A549 (cell line): Measurements from ENCODE around the gene DNHD1. TPM values are rescaled to one million over a fixed set of nuclear protein-coding genes. Genes with fewer than 3 reads are reported as not detected.
A peak's percentile ranks its signal among the peaks of the same experiment; 100 is the strongest.

ENCODE experiments used
- ATAC-seq, 2 experiments: fragments of 200-7000 bp in 1 of 2; fragments of >200 bp in 1 of 2; cut with Nextera tagmentation in 1 of 2; cut with Tn5 transposase in 1 of 2; 3 replicates each; pipeline versions ENCODE4 v1.8.0 to v1.9.1; 2018 to 2020; ENCODE audit warnings: mild to moderate bottlenecking in 1 of 2, moderate library complexity in 1 of 2
- CTCF ChIA-PET: fragments of 300-600 bp; sonication (Branson Sonifier 250); formaldehyde crosslinking; extraction: SDS; loops from one replicate; lab custom pipeline; 2021; ENCODE audit warnings: antibody characterized with exemption, inconsistent platforms; lab: Yijun Ruan, JAX
- POLR2A ChIA-PET: fragments of 350-600 bp; formaldehyde crosslinking; extraction: SDS; loops from one replicate; lab custom pipeline; 2021; ENCODE audit warnings: antibody characterized with exemption, inconsistent platforms; lab: Yijun Ruan, JAX
- DNase-seq, 2 experiments: peaks; one replicate each; pipeline versions ENCODE4 v3.0.0 to v3.0.0-alpha.2; 2011 to 2016; ENCODE audit warnings: low read depth in 1 of 2, low spot score in 1 of 2
- FAIRE-seq: peaks from 2 replicates; lab custom pipeline; 2011; peaks lifted over from hg19 to GRCh38; lab: Jason Lieb, UNC
- H3K27ac ChIP-seq, 2 experiments: fragments of >200 bp; sonication (Bioruptor Twin); formaldehyde crosslinking; 3 replicates each; pipeline ENCODE4 v1.5.1; 2016 to 2017
- H3K4me1 ChIP-seq: fragments of >200 bp; sonication (Bioruptor Twin); formaldehyde crosslinking; 3 replicates; pipeline ENCODE4 v1.6.1; 2016
- H3K4me2 ChIP-seq: fragments of >200 bp; sonication (Bioruptor Twin); formaldehyde crosslinking; 3 replicates; pipeline ENCODE4 v1.6.1; 2016
- H3K4me3 ChIP-seq: fragments of >200 bp; sonication (Bioruptor Twin); formaldehyde crosslinking; 3 replicates; pipeline ENCODE4 v1.5.1; 2016
- H3K9me3 ChIP-seq: fragments of >200 bp; sonication (Bioruptor Twin); formaldehyde crosslinking; 3 replicates; pipeline ENCODE4 v1.6.1; 2016
- EP300 ChIP-seq, 2 experiments: fragments of >200 bp; sonication (Bioruptor Twin); formaldehyde crosslinking; IDR thresholded peaks; 2 replicates in 1 of 2; 3 replicates in 1 of 2; pipeline ENCODE4 v1.6.1; 2016 to 2017
- FOSL2 ChIP-seq, 2 experiments: fragments of 450-650 bp in 1 of 2; fragments of >200 bp in 1 of 2; sonication (Bioruptor Twin) in 1 of 2; formaldehyde crosslinking; IDR thresholded peaks; 2 replicates each; pipeline versions ENCODE4 v1.5.0 to v1.6.1; 2016 to 2020; ENCODE audit warnings: mild to moderate bottlenecking in 1 of 2, moderate library complexity in 1 of 2
- HOXB5 ChIP-seq: fragments of 250-450 bp; sonication (Bioruptor Pico); IDR thresholded peaks from 2 replicates; pipeline ENCODE4 v1.5.0; 2020; ENCODE audit warnings: mild to moderate bottlenecking, moderate library complexity
- JUN ChIP-seq, 2 experiments: fragments of >200 bp; sonication (Bioruptor Twin); formaldehyde crosslinking; IDR thresholded peaks; 2 replicates in 1 of 2; 3 replicates in 1 of 2; pipeline ENCODE4 v1.6.1; 2016 to 2017
- MYC ChIP-seq: IDR thresholded peaks from 2 replicates; pipeline ENCODE4 v1.6.1; 2012; ENCODE audit warnings: mild to moderate bottlenecking, inconsistent platforms, low read length, improper control_type of control experiment, borderline replicate concordance
- POLR2A ChIP-seq: IDR thresholded peaks from 2 replicates; pipeline ENCODE4 v1.6.1; 2012; ENCODE audit warnings: mild to moderate bottlenecking, low read length
- RCOR1 ChIP-seq: fragments of 150-350 bp; IDR thresholded peaks from 2 replicates; pipeline ENCODE4 v1.6.1; 2014; ENCODE audit warnings: antibody characterized with exemption, low read length, low read depth
- RFX5 ChIP-seq: fragments of 450-650 bp; IDR thresholded peaks from 2 replicates; pipeline ENCODE4 v1.7.1; 2014; ENCODE audit warnings: antibody characterized with exemption, mild to moderate bottlenecking, moderate library complexity
- SMC3 ChIP-seq: fragments of >200 bp; sonication (Bioruptor Twin); formaldehyde crosslinking; IDR thresholded peaks from 3 replicates; pipeline ENCODE4 v1.6.1; 2018; ENCODE audit warnings: inconsistent platforms
- ZC3H11A ChIP-seq: fragments of 450-650 bp; IDR thresholded peaks from 2 replicates; pipeline ENCODE4 v1.6.1; 2014; ENCODE audit warnings: antibody characterized with exemption, mild to moderate bottlenecking
- WGBS: methylation state at CpG from one replicate; pipeline ENCODE4 v1.1.6; 2017; ENCODE audit errors: missing lambda C conversion rate; 5-methylcytosine and 5-hydroxymethylcytosine counted together
- polyA plus RNA-seq, 4 experiments: library from polyadenylated mRNA; depleted of rRNA in 3 of 4; stranded (reverse); fragments of >200 nt; fragmentation: RNase III in 1 of 4; extraction: RNeasy Plus Mini Kit Qiagen cat#74134 plus additional on column Dnase treatment in 1 of 4; gene quantifications; 2 replicates in 3 of 4; 3 replicates in 1 of 4; pipeline ENCODE4 v1.2.3, GENCODE V29; 2011 to 2017
- TF ChIP-seq, protein P1 (sequence below): IDR thresholded peaks from 2 replicates; pipeline ENCODE4 v1.6.1; 2012
- TF ChIP-seq, protein P2 (sequence below): fragments of 250-450 bp; sonication (Bioruptor Pico); IDR thresholded peaks from 2 replicates; pipeline ENCODE4 v1.5.0; 2021; ENCODE audit warnings: mild to moderate bottlenecking, moderate library complexity, borderline replicate concordance
- TF ChIP-seq, protein P3 (sequence below): IDR thresholded peaks from 2 replicates; pipeline ENCODE4 v1.6.1; 2012; ENCODE audit warnings: low read depth, borderline replicate concordance
- TF ChIP-seq, protein P4 (sequence below): fragments of >200 bp; sonication (Bioruptor Twin); formaldehyde crosslinking; IDR thresholded peaks from 3 replicates; pipeline ENCODE4 v1.6.1; 2016
- TF ChIP-seq, protein P5 (sequence below): IDR thresholded peaks from 2 replicates; pipeline ENCODE4 v1.6.1; 2012
- TF ChIP-seq, protein P6 (sequence below): fragments of 200-600 bp; sonication (generic); IDR thresholded peaks from 2 replicates; pipeline ENCODE4 v1.6.1; 2016; ENCODE audit warnings: antibody characterized with exemption, mild to moderate bottlenecking, moderate library complexity
- TF ChIP-seq, protein P7 (sequence below): fragments of 150-350 bp; IDR thresholded peaks from 2 replicates; pipeline ENCODE4 v1.6.1; 2014; ENCODE audit warnings: low read depth, mild to moderate bottlenecking, low read length

The DNHD1 gene
- polyA plus RNA-seq, 2 of the 4 experiments (the other 2 are of a cell fraction) = 6.8 to 8.6 TPM

DNA sequence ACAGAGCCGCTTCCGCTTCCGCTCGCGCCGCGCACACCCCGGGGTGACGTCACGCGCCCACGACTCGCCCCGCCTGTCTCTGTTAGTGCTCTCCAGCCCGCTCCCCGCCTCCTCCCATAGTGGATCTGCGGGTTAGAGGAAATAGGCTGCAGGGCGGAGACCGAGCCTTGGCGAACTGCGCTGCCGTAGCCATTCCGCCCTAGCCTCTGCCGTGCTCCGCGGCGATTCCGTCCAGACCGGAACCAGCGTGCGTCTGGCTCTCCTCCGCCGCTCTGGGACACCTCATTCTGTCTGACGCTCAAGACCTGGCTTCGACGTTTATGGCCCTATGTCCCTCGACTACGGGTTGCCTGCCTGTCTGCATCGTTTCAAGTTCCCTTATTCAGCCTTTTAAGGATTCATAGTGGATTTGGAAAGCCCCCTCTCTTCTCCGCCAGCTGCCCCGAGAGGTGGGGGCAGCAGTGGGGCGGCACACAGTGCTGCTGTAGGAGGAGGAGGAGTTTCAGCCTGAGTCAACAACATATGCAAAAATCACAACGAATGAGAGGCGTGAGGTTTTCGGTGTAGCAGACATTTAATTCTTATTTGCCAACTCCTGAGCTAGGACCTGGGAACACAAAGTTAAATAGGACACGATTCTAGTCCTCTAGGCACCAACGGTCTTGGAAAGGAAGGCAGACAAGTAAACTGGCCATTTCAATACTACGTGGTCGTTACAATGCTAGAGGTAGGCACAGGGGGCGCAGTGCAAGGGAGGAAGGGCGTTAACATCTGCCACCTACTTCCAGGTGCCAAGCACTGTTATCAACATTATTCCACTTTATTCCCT is 115.3 kb downstream of the DNHD1 start, which contains the start of gene TAF10 (continued):
- TF ChIP-seq, protein P1, sequence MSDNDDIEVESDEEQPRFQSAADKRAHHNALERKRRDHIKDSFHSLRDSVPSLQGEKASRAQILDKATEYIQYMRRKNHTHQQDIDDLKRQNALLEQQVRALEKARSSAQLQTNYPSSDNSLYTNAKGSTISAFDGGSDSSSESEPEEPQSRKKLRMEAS = peak; percentile 87
- TF ChIP-seq, protein P2, sequence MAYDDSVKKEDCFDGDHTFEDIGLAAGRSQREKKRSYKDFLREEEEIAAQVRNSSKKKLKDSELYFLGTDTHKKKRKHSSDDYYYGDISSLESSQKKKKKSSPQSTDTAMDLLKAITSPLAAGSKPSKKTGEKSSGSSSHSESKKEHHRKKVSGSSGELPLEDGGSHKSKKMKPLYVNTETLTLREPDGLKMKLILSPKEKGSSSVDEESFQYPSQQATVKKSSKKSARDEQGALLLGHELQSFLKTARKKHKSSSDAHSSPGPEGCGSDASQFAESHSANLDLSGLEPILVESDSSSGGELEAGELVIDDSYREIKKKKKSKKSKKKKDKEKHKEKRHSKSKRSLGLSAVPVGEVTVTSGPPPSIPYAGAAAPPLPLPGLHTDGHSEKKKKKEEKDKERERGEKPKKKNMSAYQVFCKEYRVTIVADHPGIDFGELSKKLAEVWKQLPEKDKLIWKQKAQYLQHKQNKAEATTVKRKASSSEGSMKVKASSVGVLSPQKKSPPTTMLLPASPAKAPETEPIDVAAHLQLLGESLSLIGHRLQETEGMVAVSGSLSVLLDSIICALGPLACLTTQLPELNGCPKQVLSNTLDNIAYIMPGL (CRISPR knock-in tag) = no peak
- peak; percentile 78; the same call in 1 of the 2 replicates for TF ChIP-seq RFX5
- TF ChIP-seq, protein P3, sequence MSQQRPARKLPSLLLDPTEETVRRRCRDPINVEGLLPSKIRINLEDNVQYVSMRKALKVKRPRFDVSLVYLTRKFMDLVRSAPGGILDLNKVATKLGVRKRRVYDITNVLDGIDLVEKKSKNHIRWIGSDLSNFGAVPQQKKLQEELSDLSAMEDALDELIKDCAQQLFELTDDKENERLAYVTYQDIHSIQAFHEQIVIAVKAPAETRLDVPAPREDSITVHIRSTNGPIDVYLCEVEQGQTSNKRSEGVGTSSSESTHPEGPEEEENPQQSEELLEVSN = peak; percentile 30; the same call in 1 of the 2 replicates
- TF ChIP-seq JUN (IDR thresholded peaks at IDR 0.05) = peak; percentile 54 to 87; a peak in 4 of 5 replicates
- TF ChIP-seq, protein P4, sequence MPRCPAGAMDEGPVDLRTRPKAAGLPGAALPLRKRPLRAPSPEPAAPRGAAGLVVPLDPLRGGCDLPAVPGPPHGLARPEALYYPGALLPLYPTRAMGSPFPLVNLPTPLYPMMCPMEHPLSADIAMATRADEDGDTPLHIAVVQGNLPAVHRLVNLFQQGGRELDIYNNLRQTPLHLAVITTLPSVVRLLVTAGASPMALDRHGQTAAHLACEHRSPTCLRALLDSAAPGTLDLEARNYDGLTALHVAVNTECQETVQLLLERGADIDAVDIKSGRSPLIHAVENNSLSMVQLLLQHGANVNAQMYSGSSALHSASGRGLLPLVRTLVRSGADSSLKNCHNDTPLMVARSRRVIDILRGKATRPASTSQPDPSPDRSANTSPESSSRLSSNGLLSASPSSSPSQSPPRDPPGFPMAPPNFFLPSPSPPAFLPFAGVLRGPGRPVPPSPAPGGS = peak; percentile 93
- TF ChIP-seq, protein P5, sequence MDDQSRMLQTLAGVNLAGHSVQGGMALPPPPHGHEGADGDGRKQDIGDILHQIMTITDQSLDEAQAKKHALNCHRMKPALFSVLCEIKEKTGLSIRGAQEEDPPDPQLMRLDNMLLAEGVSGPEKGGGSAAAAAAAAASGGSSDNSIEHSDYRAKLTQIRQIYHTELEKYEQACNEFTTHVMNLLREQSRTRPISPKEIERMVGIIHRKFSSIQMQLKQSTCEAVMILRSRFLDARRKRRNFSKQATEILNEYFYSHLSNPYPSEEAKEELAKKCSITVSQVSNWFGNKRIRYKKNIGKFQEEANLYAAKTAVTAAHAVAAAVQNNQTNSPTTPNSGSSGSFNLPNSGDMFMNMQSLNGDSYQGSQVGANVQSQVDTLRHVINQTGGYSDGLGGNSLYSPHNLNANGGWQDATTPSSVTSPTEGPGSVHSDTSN = peak; percentile 69; the same call in 1 of the 2 replicates
- TF ChIP-seq POLR2A = peak; percentile 96
- TF ChIP-seq ZC3H11A = no peak; the same call in 1 of the 2 replicates
- TF ChIP-seq, protein P6, sequence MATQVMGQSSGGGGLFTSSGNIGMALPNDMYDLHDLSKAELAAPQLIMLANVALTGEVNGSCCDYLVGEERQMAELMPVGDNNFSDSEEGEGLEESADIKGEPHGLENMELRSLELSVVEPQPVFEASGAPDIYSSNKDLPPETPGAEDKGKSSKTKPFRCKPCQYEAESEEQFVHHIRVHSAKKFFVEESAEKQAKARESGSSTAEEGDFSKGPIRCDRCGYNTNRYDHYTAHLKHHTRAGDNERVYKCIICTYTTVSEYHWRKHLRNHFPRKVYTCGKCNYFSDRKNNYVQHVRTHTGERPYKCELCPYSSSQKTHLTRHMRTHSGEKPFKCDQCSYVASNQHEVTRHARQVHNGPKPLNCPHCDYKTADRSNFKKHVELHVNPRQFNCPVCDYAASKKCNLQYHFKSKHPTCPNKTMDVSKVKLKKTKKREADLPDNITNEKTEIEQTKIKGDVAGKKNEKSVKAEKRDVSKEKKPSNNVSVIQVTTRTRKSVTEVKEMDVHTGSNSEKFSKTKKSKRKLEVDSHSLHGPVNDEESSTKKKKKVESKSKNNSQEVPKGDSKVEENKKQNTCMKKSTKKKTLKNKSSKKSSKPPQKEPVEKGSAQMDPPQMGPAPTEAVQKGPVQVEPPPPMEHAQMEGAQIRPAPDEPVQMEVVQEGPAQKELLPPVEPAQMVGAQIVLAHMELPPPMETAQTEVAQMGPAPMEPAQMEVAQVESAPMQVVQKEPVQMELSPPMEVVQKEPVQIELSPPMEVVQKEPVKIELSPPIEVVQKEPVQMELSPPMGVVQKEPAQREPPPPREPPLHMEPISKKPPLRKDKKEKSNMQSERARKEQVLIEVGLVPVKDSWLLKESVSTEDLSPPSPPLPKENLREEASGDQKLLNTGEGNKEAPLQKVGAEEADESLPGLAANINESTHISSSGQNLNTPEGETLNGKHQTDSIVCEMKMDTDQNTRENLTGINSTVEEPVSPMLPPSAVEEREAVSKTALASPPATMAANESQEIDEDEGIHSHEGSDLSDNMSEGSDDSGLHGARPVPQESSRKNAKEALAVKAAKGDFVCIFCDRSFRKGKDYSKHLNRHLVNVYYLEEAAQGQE = 0 out of 2 replicates have a peak, but pooled peaks have one; percentile 35
- TF ChIP-seq SMC3 = no peak
- no peak; the same call in 1 of the 2 replicates for TF ChIP-seq MYC

DNA sequence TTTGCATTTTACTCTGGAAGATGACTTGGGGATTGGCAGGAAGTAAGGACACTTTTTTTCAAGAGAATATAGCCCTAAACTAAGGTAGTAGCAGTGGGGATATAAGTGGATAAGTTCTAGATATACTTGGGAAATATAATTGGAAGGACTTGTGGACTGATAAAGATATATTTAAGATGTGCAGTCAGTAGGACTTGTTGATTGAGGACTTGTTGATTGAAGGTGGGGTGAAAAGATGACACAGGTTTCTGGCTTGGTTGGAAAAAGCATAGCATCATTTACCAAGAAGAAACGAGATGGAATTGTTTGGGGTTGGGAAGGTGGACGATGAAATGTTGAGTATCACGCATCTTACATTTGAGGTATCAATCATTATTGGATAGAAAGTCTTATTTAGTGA is 116.4 kb downstream of the DNHD1 start:
- Histone ChIP-seq H3K4me3 (no peak overlapping the region), H3K27ac (no peak overlapping the region), H3K4me2 (no peak overlapping the region), H3K4me1 (peaks cover 21% of the 10 kb centered on the region), H3K9me3 (no peaks in the 10 kb centered on the region)
- POLR2A ChIA-PET = interaction anchor here (1.0 to 1.1 kb wide), 2 partner anchors 10 to 70 kb away, joined by 4 read pairs; partner anchors contain the start of genes ILK, MRPL17 and RRP8
- ATAC-seq = no peak
- no peak for FAIRE-seq
- no peak for DNase-seq
- WGBS = 88% methylated on average over 3 of the region's 3 CpGs
- CTCF ChIA-PET = interaction anchor here (0.7 to 4.3 kb wide), 8 partner anchors 8 to 84 kb away, joined by 3 to 27 read pairs (median 4); partner anchors contain the start of gene MRPL17
- TF ChIP-seq HOXB5 (CRISPR knock-in tag) = no peak
- TF ChIP-seq, protein P7, sequence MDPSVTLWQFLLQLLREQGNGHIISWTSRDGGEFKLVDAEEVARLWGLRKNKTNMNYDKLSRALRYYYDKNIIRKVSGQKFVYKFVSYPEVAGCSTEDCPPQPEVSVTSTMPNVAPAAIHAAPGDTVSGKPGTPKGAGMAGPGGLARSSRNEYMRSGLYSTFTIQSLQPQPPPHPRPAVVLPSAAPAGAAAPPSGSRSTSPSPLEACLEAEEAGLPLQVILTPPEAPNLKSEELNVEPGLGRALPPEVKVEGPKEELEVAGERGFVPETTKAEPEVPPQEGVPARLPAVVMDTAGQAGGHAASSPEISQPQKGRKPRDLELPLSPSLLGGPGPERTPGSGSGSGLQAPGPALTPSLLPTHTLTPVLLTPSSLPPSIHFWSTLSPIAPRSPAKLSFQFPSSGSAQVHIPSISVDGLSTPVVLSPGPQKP = no peak
- TF ChIP-seq, protein P4 = no peak
- TF ChIP-seq RCOR1 = no peak
- TF ChIP-seq, protein P5 = no peak
- TF ChIP-seq FOSL2 (IDR thresholded peaks at IDR 0.05) = no peak
- no peak for TF ChIP-seq FOSL2 (CRISPR knock-in tag; IDR thresholded peaks at IDR 0.05)
- no peak for TF ChIP-seq EP300 (IDR thresholded peaks at IDR 0.05)
